Left lung (tissue), 10 donors: ENCODE data around the gene NR2C2AP. TPM values are rescaled to one million over a fixed set of nuclear protein-coding genes. Genes with fewer than 3 reads are reported as not detected.

Source experiments
- ATAC-seq: fragments of 200-7000 bp; cut with Tn5 transposase; one replicate; pipeline ENCODE4 v1.9.1; 2020; ENCODE audit warnings: moderate library complexity
- DNase-seq, 4 donors: peaks; one replicate each; pipeline ENCODE4 v3.0.0-alpha.2; 2013 to 2020
- H3K27ac ChIP-seq, 2 donors: fragments of 200-600 bp; sonication (generic) in 1 of 2; one replicate each; pipeline versions ENCODE4 v1.5.0 to v1.8.0; 2020 to 2021
- H3K27me3 ChIP-seq, 2 donors: fragments of 200-600 bp; sonication (generic) in 1 of 2; one replicate each; pipeline versions ENCODE4 v1.5.0 to v1.8.0; 2020 to 2021
- H3K36me3 ChIP-seq, 2 donors: fragments of 200-600 bp; sonication (generic) in 1 of 2; one replicate each; pipeline versions ENCODE4 v1.5.0 to v1.8.0; 2020 to 2021
- H3K4me1 ChIP-seq, 2 donors: fragments of 200-600 bp; one replicate each; pipeline ENCODE4 v1.8.0; 2021
- H3K4me3 ChIP-seq, 2 donors: fragments of 200-600 bp; sonication (generic) in 1 of 2; one replicate each; pipeline versions ENCODE4 v1.5.0 to v1.8.0; 2020 to 2021; ENCODE audit warnings: mild to moderate bottlenecking in 1 of 2
- H3K9me3 ChIP-seq, 2 donors: fragments of 200-600 bp; sonication (generic) in 1 of 2; one replicate each; pipeline versions ENCODE4 v1.5.0 to v1.8.0; 2020 to 2021
- CTCF ChIP-seq, 2 donors: fragments of 200-600 bp; sonication (generic) in 1 of 2; IDR thresholded peaks; one replicate each; pipeline versions ENCODE4 v1.5.0 to v1.8.0; 2021; ENCODE audit warnings: antibody characterized with exemption in 2 of 2
- intact Hi-C, 2 donors: fragments of 100-400 bp; cut with DNase I; formaldehyde crosslinking; loops; one replicate each; pipeline versions ENCODE4 v1.11.2 to v1.14.2; 2022
- polyA plus RNA-seq, 6 donors: library from polyadenylated mRNA; unstranded; fragments of 120-200 nt; gene quantifications; one replicate each; pipeline ENCODE4 v1.2.1, GENCODE V29; 2013; ENCODE audit not compliant: insufficient read length in 6 of 6
- total RNA-seq, 2 donors: library from RNA; stranded (reverse); fragmentation: NEBNext Ultra II Directional; extraction: Animal tissue kit (Norgen Biotek cat#: 25700); gene quantifications; one replicate each; pipeline ENCODE4 v1.2.1, GENCODE V29; 2021
- donor health status: DM: no; HTN: yes; CAD: no.
- donor health status: DM: no; HTN: no; CAD: no.

Gene NR2C2AP
- total and polyA plus RNA-seq, 8 donors = 10.4 to 22.3 (median 11.9) TPM

- no peak for TF ChIP-seq CTCF (IDR thresholded peaks at IDR 0.05)
- Histone ChIP-seq H3K27me3 (peaks cover 11 to 84% of the 10 kb centered on the region in 2 donors), H3K36me3 (no peaks in the 10 kb centered on the region), H3K9me3 (no peaks in the 10 kb centered on the region), H3K4me1 (no peaks in the 10 kb centered on the region), H3K4me3 (no peak overlapping the region), H3K27ac (no peak overlapping the region)
- no peak for ATAC-seq
- intact Hi-C loops = no loop called here
- DNase-seq = no peak
Observed at GRCh38 chr19:19217099-19217498, 13.9 kb upstream of the NR2C2AP start.

GRCh38 chr19:19215792-19216191, 12.6 kb upstream of the NR2C2AP start:
- H3K27me3 ChIP-seq = peaks cover 23 to 86% of the 10 kb centered on the region in 2 donors
- intact Hi-C loops = no loop called here

GRCh38 chr19:19214892-19215291, 11.7 kb upstream of the NR2C2AP start:
- Histone ChIP-seq H3K9me3 (no peaks in the 10 kb centered on the region), H3K27ac (no peak overlapping the region), H3K27me3 (peaks cover 23 to 94% of the 10 kb centered on the region in 2 donors), H3K36me3 (no peaks in the 10 kb centered on the region), H3K4me1 (no peaks in the 10 kb centered on the region), H3K4me3 (no peak overlapping the region)
- DNase-seq (peak in 3 of 4 donors; percentile 42 to 74 (median 65)), ATAC-seq (peak; percentile 82)
- TF ChIP-seq CTCF (IDR thresholded peaks at IDR 0.05) = no peak
- intact Hi-C loops = no loop called here

More at GRCh38 chr19:19215792-19216191, 12.6 kb upstream of the NR2C2AP start:
- ATAC-seq (no peak), DNase-seq (no peak)
- H3K4me3 ChIP-seq = no peak overlapping the region
- H3K27ac ChIP-seq = no peak overlapping the region
- H3K36me3 ChIP-seq = no peaks in the 10 kb centered on the region
- H3K9me3 ChIP-seq = no peaks in the 10 kb centered on the region
- no peaks in the 10 kb centered on the region for H3K4me1 ChIP-seq
- TF ChIP-seq CTCF (IDR thresholded peaks at IDR 0.05) = no peak

GRCh38 chr19:19214159-19214490, 10.9 kb upstream of the NR2C2AP start:
- intact Hi-C loops = no loop called here
- DNase-seq (peak in 1 of 4 donors; percentile 29), ATAC-seq (no peak)
- Histone ChIP-seq H3K27me3 (peaks cover 23 to 97% of the 10 kb centered on the region in 2 donors), H3K4me3 (no peak overlapping the region), H3K9me3 (no peaks in the 10 kb centered on the region), H3K27ac (no peak overlapping the region), H3K36me3 (no peaks in the 10 kb centered on the region), H3K4me1 (no peaks in the 10 kb centered on the region)
- no peak for TF ChIP-seq CTCF (IDR thresholded peaks at IDR 0.05)

GRCh38 chr19:19213426-19214158, 10.4 kb upstream of the NR2C2AP start:
- H3K27me3 ChIP-seq = peaks cover 23 to 97% of the 10 kb centered on the region in 2 donors
- no peak overlapping the region for H3K4me3 ChIP-seq
- H3K9me3 ChIP-seq = no peaks in the 10 kb centered on the region
- H3K27ac ChIP-seq = no peak overlapping the region
- DNase-seq (peak in 1 of 4 donors; percentile 47), ATAC-seq (no peak)
- no peak for TF ChIP-seq CTCF (IDR thresholded peaks at IDR 0.05)
- intact Hi-C loops = no loop called here
- no peaks in the 10 kb centered on the region for H3K36me3 ChIP-seq
- no peaks in the 10 kb centered on the region for H3K4me1 ChIP-seq
